Measurements from ENCODE around the gene CD99L2. TPM values are rescaled to one million over a fixed set of nuclear protein-coding genes. Genes with fewer than 3 reads are reported as not detected.

Gene CD99L2
- total RNA-seq, 1 experiment from 2014 or later = 29.5 TPM

DNA sequence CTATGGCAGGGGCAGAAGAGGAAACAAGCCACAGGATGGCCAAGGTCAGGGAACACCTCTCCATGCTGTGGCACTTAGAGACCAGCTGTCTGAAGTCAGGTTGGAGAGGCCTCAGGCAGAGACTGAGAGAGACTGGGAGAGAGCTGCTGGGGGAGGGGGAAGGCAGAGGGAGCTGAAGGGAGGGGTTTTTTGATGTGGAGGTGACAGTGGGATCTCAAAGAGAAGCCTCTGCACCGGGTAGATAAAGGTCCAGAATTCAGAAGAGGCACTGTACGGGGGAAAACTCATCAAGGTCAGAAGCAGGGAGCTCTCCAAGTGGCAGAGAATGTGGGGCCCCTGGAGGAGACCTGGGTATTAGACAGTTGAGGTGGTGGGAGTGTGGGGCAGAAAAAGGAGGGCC, 43.1 kb upstream of the CD99L2 start:
- no TSS peak for BruUV-seq (replicated peaks)
- POLR2A ChIA-PET (ENCODE audit: low non-redundant PET) = no interaction called here

DNA sequence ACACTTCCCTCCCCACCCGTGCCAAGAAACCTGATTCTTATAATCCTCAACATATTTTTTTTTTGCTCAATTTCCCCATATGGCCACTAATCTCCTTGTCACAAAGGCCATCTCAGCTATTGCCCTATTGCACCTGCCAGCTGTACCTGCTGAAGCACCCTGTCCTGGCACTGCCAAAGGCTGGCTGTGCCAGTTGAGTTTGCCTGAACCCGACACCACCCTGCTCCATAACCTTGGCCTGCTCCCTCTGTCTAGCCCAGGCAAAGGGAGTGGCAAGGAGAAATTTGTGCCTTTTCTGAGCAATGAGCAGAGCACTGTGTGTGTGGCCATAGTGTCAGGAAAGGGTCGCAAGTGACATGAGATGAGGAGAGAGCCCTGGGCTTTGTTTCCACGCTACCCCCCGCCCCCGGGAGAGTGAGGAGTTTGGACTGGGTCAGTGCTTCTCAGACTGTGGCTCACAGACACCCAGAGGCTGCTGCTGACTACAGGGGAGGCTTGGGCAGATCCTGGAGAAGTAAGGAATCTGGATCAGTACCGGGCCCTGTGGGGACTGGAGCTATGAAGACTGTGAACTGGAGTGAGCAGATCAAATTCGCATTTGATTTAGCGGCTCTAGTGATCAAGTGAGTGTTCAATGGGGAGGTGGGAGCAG, 42.5 kb upstream of the CD99L2 start:
- H3K36me3 ChIP-seq (ENCODE audit: insufficient read depth, low read length, poor library complexity, severe bottlenecking) = no peaks in the 10 kb centered on the region
- H3K4me1 ChIP-seq (ENCODE audit: insufficient read depth, low read length, poor library complexity, severe bottlenecking) = no peaks in the 10 kb centered on the region
- POLR2A ChIA-PET (ENCODE audit: low non-redundant PET) = no interaction called here
- H3K9me3 ChIP-seq (ENCODE audit: low read depth, low read length, poor library complexity, severe bottlenecking) = no peaks in the 10 kb centered on the region
- no peak for DNase-seq (ENCODE audit: low spot score)
- H3K4me3 ChIP-seq (ENCODE audit: low read depth, low read length, poor library complexity, severe bottlenecking) = no peak overlapping the region
- no peak for TF ChIP-seq EZH2 (IDR thresholded peaks at IDR 0.05; ENCODE audit: borderline replicate concordance, low read depth, low read length, poor library complexity, severe bottlenecking)
- TF ChIP-seq, protein P1, sequence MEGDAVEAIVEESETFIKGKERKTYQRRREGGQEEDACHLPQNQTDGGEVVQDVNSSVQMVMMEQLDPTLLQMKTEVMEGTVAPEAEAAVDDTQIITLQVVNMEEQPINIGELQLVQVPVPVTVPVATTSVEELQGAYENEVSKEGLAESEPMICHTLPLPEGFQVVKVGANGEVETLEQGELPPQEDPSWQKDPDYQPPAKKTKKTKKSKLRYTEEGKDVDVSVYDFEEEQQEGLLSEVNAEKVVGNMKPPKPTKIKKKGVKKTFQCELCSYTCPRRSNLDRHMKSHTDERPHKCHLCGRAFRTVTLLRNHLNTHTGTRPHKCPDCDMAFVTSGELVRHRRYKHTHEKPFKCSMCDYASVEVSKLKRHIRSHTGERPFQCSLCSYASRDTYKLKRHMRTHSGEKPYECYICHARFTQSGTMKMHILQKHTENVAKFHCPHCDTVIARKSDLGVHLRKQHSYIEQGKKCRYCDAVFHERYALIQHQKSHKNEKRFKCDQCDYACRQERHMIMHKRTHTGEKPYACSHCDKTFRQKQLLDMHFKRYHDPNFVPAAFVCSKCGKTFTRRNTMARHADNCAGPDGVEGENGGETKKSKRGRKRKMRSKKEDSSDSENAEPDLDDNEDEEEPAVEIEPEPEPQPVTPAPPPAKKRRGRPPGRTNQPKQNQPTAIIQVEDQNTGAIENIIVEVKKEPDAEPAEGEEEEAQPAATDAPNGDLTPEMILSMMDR (conservative IDR thresholded peaks at IDR 0.05; ENCODE audit: low read depth, low read length) = no peak
- intact Hi-C loops (cut with micrococcal nuclease; ENCODE audit: unreplicated experiment) = loop anchor here (10.0 kb wide), 1 partner anchor 56 kb away; no protein-coding TSS in a partner anchor
- H3K27me3 ChIP-seq (replicated peaks; ENCODE audit: insufficient read depth, low read depth, low read length, poor library complexity) = no peaks in the 10 kb centered on the region
- no peak overlapping the region for H3K27ac ChIP-seq (ENCODE audit: low read depth, low read length, poor library complexity, severe bottlenecking)
- BruUV-seq (replicated peaks) = no TSS peak
- CTCF ChIA-PET = no interaction called here

More for the DNA sequence above, 43.1 kb upstream of the CD99L2 start:
- Histone ChIP-seq H3K27me3 (replicated peaks; ENCODE audit: insufficient read depth, low read depth, low read length, poor library complexity) (no peaks in the 10 kb centered on the region), H3K4me1 (ENCODE audit: insufficient read depth, low read length, poor library complexity, severe bottlenecking) (no peaks in the 10 kb centered on the region), H3K9me3 (ENCODE audit: low read depth, low read length, poor library complexity, severe bottlenecking) (no peaks in the 10 kb centered on the region), H3K36me3 (ENCODE audit: insufficient read depth, low read length, poor library complexity, severe bottlenecking) (no peaks in the 10 kb centered on the region), H3K27ac (ENCODE audit: low read depth, low read length, poor library complexity, severe bottlenecking) (no peak overlapping the region), H3K4me3 (ENCODE audit: low read depth, low read length, poor library complexity, severe bottlenecking) (no peak overlapping the region)
- intact Hi-C loops (cut with micrococcal nuclease; ENCODE audit: unreplicated experiment) = loop anchor here (10.0 kb wide), 1 partner anchor 57 kb away; no protein-coding TSS in a partner anchor
- CTCF ChIA-PET = no interaction called here
- TF ChIP-seq, protein P1 (conservative IDR thresholded peaks at IDR 0.05; ENCODE audit: low read depth, low read length) = no peak
- TF ChIP-seq EZH2 (IDR thresholded peaks at IDR 0.05; ENCODE audit: borderline replicate concordance, low read depth, low read length, poor library complexity, severe bottlenecking) = no peak
- DNase-seq (ENCODE audit: low spot score) = no peak

DNA sequence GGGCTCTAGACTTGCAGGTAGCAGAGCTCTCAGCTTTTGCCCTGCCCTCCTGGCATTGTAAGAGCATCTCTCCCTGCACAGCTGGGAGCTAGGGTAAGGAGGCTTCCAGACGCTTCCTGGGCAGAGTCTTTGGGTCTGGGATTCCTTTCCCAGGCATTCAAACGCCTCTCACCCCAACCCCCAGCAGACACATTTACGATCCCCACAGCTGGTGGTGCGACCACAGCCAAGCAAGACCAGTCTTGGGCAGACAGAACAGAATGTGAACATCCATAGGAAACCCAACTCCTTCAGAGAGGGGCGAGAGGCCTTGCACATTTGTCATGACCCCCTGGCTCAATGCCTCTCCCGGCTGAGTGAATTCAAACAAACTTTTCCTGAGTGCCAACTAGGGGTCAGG, 38.1 kb upstream of the CD99L2 start:
- BruUV-seq (replicated peaks) = no TSS peak
- ChIA-PET CTCF (no interaction called here), POLR2A (ENCODE audit: low non-redundant PET) (no interaction called here)
- no peaks in the 10 kb centered on the region for H3K4me1 ChIP-seq (ENCODE audit: insufficient read depth, low read length, poor library complexity, severe bottlenecking)
- H3K9me3 ChIP-seq (ENCODE audit: low read depth, low read length, poor library complexity, severe bottlenecking) = no peaks in the 10 kb centered on the region
- no peak for DNase-seq (ENCODE audit: low spot score)
- H3K4me3 ChIP-seq (ENCODE audit: low read depth, low read length, poor library complexity, severe bottlenecking) = no peak overlapping the region
- H3K27ac ChIP-seq (ENCODE audit: low read depth, low read length, poor library complexity, severe bottlenecking) = no peak overlapping the region
- no peaks in the 10 kb centered on the region for H3K36me3 ChIP-seq (ENCODE audit: insufficient read depth, low read length, poor library complexity, severe bottlenecking)
- no peak for TF ChIP-seq EZH2 (IDR thresholded peaks at IDR 0.05; ENCODE audit: borderline replicate concordance, low read depth, low read length, poor library complexity, severe bottlenecking)
- TF ChIP-seq, protein P1 (conservative IDR thresholded peaks at IDR 0.05; ENCODE audit: low read depth, low read length) = no peak
- H3K27me3 ChIP-seq (replicated peaks; ENCODE audit: insufficient read depth, low read depth, low read length, poor library complexity) = no peaks in the 10 kb centered on the region
- intact Hi-C loops (cut with micrococcal nuclease; ENCODE audit: unreplicated experiment) = no loop called here

Data from A673 (cell line).